Thyroid gland (tissue), 4 donors: ENCODE results near the gene USP5. TPM values are rescaled to one million over a fixed set of nuclear protein-coding genes. Genes with fewer than 3 reads are reported as not detected.
A peak's percentile ranks its signal among the peaks of the same experiment; 100 is the strongest.
"Not testable (repeated sequence)": the region's sequence is repeated elsewhere in the genome, so short reads cannot be mapped to it uniquely, and the experiment has no call there.

Experiments used
- DNase-seq, 2 donors: peaks; one replicate each; pipeline ENCODE4 v3.0.0-alpha.2; 2019
- H3K27ac ChIP-seq, 3 donors: fragments of 200-600 bp; sonication (generic); 1 replicate in 2 of 3; 2 replicates in 1 of 3; pipeline ENCODE4 v1.5.1; 2016 to 2019; ENCODE audit warnings: mild to moderate bottlenecking in 1 of 3, moderate library complexity in 1 of 3
- H3K27me3 ChIP-seq: fragments of 200-600 bp; sonication (generic); one replicate; pipeline ENCODE4 v1.5.1; 2019
- H3K36me3 ChIP-seq, 2 donors: fragments of 200-600 bp; sonication (generic); one replicate each; pipeline ENCODE4 v1.5.1; 2016 to 2019
- H3K4me1 ChIP-seq, 2 donors: fragments of 200-600 bp; sonication (generic); one replicate each; pipeline ENCODE4 v1.5.1; 2017 to 2019
- H3K4me3 ChIP-seq, 3 donors: fragments of 200-600 bp; sonication (generic); replicated peaks in 1 of 3; 1 replicate in 2 of 3; 2 replicates in 1 of 3; pipeline ENCODE4 v1.5.1; 2016; ENCODE audit warnings: mild to moderate bottlenecking in 1 of 3
- H3K9me3 ChIP-seq: fragments of 200-600 bp; sonication (generic); one replicate; pipeline ENCODE4 v1.5.1; 2017
- CTCF ChIP-seq, 6 experiments: fragments of 200-600 bp in 3 of 6; fragments of 450-650 bp in 3 of 6; sonication (generic) in 3 of 6; IDR thresholded peaks; one replicate each; pipeline ENCODE4 v1.5.1; 2016 to 2019; ENCODE audit warnings: antibody characterized with exemption in 6 of 6, mild to moderate bottlenecking in 2 of 6, inconsistent platforms in 1 of 6, moderate library complexity in 1 of 6
- POLR2A ChIP-seq, 2 donors: fragments of 450-650 bp; IDR thresholded peaks; one replicate each; pipeline ENCODE4 v1.6.1; 2017; ENCODE audit warnings: antibody characterized with exemption in 2 of 2, mild to moderate bottlenecking in 2 of 2, moderate library complexity in 1 of 2
- WGBS, 2 donors: methylation state at CpG; one replicate each; pipeline ENCODE4 v1.1.5; 2017; 5-methylcytosine and 5-hydroxymethylcytosine counted together
- intact Hi-C: fragments of 100-400 bp; cut with DNase I; formaldehyde crosslinking; loops from one replicate; pipeline ENCODE4 v1.15.1; 2023
- total RNA-seq, 4 donors: library from RNA; depleted of rRNA; stranded (reverse); fragments of >200 nt; gene quantifications; one replicate each; pipeline ENCODE4 v1.2.3, GENCODE V29; 2016

Gene USP5
- total RNA-seq, 4 donors from 2014 or later: 34.7 to 68.6 (median 58.9) TPM

- H3K27me3 ChIP-seq: no peaks in the 10 kb centered on the region
- intact Hi-C loops: no loop called here
- H3K4me1 ChIP-seq: peaks cover 6 to 23% of the 10 kb centered on the region in 2 donors
- WGBS, 2 donors: 90 to 100% methylated on average over 2 of the region's 2 CpGs
- DNase-seq: no peak
- TF ChIP-seq CTCF (IDR thresholded peaks at IDR 0.05) (no peak), POLR2A (IDR thresholded peaks at IDR 0.05) (no peak)
- H3K36me3 ChIP-seq: peaks cover 0 to 10% of the 10 kb centered on the region in 2 donors
- no peak overlapping the region for H3K27ac ChIP-seq
- no peak overlapping the region for H3K4me3 ChIP-seq
- H3K9me3 ChIP-seq: no peaks in the 10 kb centered on the region
Measured at GRCh38 chr12:6888360-6888759, 36.4 kb downstream of the USP5 start.

GRCh38 chr12:6888794-6889193 is 36.8 kb downstream of the USP5 start:
- peak overlapping the region in 1 of 3 donors; percentile 26 for H3K27ac ChIP-seq
- H3K4me1 ChIP-seq: peaks cover 6 to 23% of the 10 kb centered on the region in 2 donors
- 79 to 86% methylated on average over 7 of the region's 7 CpGs for WGBS, 2 donors
- DNase-seq, H3K4me3 ChIP-seq, H3K9me3 ChIP-seq, H3K27me3 ChIP-seq, H3K36me3 ChIP-seq, intact Hi-C loops: not testable (repeated sequence)

- H3K4me3 ChIP-seq, H3K36me3 ChIP-seq, H3K27me3 ChIP-seq, H3K9me3 ChIP-seq, DNase-seq, intact Hi-C loops: not testable (repeated sequence)
- Histone ChIP-seq H3K4me1 (peaks cover 6 to 23% of the 10 kb centered on the region in 2 donors), H3K27ac (peak overlapping the region; percentile 81 to 99 (median 90))
- 93 to 94% methylated on average over 21 of the region's 21 CpGs for WGBS, 2 donors
Measured at GRCh38 chr12:6889775-6890573, 38.0 kb downstream of the USP5 start.

- peak overlapping the region in 2 of 3 donors; percentile 29 to 55 for H3K4me3 ChIP-seq
- DNase-seq: peak; percentile 98 to 99
- H3K4me1 ChIP-seq: peaks cover 6 to 23% of the 10 kb centered on the region in 2 donors
- no peaks in the 10 kb centered on the region for H3K9me3 ChIP-seq
- WGBS, 2 donors: 2 to 6% methylated on average over 16 to 68 of the region's 68 CpGs
- no peaks in the 10 kb centered on the region for H3K27me3 ChIP-seq
- intact Hi-C loops: no loop called here
- no peaks in the 10 kb centered on the region for H3K36me3 ChIP-seq
- TF ChIP-seq CTCF (IDR thresholded peaks at IDR 0.05) (peak; percentile 53 to 97 (median 88)), POLR2A (IDR thresholded peaks at IDR 0.05) (peak in 1 of 2 donors; percentile 90)
- H3K27ac ChIP-seq: peak overlapping the region; percentile 81 to 99 (median 90)
Measured at GRCh38 chr12:6890789-6891645, 39.1 kb downstream of the USP5 start.

GRCh38 chr12:6891646-6892001 is 39.7 kb downstream of the USP5 start:
- Histone ChIP-seq H3K9me3 (no peaks in the 10 kb centered on the region), H3K27ac (peak overlapping the region; percentile 81 to 87 (median 86)), H3K4me1 (peaks cover 6 to 23% of the 10 kb centered on the region in 2 donors), H3K4me3 (peak overlapping the region in 2 of 3 donors; percentile 29 to 55), H3K36me3 (no peaks in the 10 kb centered on the region), H3K27me3 (no peaks in the 10 kb centered on the region)
- TF ChIP-seq CTCF (IDR thresholded peaks at IDR 0.05) (no peak), POLR2A (IDR thresholded peaks at IDR 0.05) (no peak)
- no peak for DNase-seq
- 87 to 91% methylated on average over 5 of the region's 5 CpGs for WGBS, 2 donors
- intact Hi-C loops: no loop called here

- H3K27me3 ChIP-seq, H3K4me3 ChIP-seq, H3K27ac ChIP-seq, DNase-seq, H3K9me3 ChIP-seq, H3K36me3 ChIP-seq, intact Hi-C loops: not testable (repeated sequence)
- H3K4me1 ChIP-seq: peaks cover 6 to 16% of the 10 kb centered on the region in 2 donors
- 94 to 95% methylated on average over 3 of the region's 3 CpGs for WGBS, 2 donors
Measured at GRCh38 chr12:6892683-6893082, 40.7 kb downstream of the USP5 start.
